Islet precursor cell (in vitro differentiated cells): Measurements from ENCODE around the gene MYOT.
"Not testable (repeated sequence)": the region's sequence is repeated elsewhere in the genome, so short reads cannot be mapped to it uniquely, and the experiment has no call there.

Experiments
- DNase-seq: peaks from one replicate; pipeline ENCODE4 v3.0.0-alpha.2; 2018

MYOT gene

DNA sequence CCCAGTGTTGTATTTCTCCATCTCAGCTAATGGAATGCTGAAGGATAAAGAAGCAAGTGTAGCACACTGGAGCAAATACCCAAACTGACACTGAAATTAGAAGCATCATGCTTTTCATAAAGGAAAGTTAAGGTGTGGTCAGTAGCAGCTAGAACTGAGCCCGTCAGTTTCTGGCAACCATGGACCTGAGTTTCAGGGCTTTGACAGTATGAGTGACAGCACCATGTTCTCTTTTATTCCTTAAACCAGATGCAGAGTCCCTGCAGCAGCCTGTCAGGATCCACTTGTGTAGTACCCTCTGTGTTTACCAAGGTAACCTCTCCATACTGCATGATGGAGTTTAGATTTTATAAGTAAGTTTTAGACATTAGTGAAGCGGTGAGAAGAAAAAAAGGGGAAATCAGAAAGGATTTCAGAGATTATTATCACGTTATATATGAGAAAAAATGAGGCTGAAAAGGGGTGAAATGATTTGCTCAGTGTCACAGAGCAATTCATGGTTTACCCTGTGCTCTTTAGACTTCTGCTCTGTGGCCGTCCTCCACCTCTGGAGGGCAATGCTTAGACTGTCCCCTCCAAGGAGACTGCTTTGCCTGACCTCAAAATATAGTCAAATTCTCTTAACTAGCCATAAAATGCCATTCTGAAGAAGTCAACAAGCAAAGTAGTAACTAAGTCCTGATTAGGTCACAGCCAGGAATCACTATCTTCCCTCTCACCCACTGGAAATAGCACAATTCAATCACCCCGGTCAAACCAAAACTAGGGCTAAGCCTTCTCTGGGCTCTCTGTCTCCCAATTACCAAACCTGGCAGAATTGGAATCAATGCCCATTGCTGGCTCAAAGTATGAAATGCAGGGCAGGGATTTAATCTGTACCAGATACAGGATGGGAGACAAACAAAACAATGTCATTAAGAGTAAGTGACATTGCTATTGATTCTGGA lies 10.5 kb upstream of the MYOT start:
- no peak for DNase-seq

DNA sequence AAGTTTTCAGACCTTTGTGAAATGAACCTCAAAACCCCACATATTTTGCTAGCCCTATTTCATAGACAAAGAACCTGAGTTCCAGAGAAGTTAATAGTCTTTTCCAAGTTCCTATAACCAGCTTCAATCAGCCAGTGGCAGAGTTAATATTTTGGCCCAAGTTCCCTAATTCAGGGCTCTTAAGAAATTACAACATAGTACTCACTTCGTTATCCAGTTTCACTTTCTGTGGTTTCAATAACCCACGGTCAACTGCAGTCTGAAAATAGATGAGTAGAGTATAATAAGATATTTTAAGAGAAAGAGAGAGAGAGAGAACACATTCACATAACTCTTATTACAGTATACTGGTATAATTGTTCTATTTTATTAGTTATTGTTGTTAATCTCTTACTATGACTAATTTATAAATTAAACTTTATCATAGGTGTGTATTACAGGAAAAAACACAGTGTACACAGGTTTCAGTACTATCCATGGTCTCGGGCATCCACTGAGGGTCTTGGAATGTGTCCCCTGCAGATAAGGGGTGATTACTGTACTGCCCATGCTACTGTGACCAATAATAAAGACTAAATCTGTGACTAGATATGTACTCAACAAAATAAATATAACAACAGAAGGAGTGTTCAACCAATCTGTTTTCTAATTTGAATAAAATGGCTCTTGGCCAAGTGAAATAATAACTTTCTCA lies 9.3 kb upstream of the MYOT start:
- no peak for DNase-seq

DNA sequence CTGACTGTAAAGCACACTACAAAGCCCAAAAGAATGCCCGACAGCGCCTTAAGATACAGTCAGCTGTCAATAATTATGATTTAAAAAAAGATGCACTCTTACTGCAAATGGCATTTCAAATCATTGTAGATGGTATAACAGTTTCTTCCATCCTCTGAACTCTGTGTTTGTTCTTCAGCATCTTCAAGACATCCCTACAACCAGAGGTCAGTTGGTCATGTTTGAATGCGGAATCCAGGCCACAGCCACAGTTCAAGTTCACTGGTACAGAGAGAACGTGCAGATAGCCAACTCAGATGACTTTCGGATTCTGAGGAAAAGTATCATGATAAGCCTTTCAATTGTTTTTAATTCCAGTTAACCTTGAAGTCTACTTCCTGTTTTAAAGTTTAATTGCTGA lies 8.7 kb upstream of the MYOT start:
- no peak for DNase-seq

GRCh38 chr5:137862251-137862650 lies 5.4 kb upstream of the MYOT start:
- no peak for DNase-seq

GRCh38 chr5:137863653-137864052 lies 4.0 kb upstream of the MYOT start:
- not testable (repeated sequence) for DNase-seq

DNA sequence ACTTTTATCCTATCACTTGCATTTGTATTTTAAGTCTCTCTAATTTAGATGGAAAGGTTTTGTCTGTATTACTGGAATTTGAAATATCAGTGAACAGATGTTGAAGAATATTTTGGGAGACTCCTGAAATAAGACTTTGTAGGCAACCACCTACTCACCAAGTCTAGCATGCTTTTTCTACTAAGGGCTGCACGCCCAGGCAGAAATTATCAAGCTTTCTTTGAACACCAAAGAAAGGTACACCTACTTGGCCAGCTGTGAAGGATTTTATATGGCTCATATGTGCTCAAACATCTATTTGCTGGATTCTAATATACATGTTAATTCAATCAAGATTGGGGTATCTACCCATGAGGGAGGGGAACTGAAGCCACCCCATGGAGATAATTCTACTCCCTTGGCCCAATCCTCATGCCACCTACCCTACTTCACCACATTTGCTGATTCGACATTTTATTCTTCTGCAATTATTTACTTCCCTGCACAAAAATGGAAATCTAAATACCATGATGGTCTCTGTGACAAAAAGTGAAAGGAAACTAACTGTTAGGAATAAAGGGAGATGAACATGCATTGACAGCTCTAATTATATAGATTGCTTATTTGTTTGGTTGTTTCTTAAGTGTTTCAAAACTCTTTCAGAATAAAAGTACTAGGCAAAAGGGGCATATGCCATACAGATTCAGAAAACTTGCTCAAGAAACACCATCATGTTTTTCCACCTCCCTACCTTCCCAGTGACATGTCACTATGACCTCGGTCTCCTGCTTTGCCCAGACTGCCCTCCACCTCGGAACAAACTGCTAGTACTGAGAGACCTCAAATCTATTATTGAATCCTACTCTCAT lies 895 bp upstream of the MYOT start:
- no peak for DNase-seq

DNA sequence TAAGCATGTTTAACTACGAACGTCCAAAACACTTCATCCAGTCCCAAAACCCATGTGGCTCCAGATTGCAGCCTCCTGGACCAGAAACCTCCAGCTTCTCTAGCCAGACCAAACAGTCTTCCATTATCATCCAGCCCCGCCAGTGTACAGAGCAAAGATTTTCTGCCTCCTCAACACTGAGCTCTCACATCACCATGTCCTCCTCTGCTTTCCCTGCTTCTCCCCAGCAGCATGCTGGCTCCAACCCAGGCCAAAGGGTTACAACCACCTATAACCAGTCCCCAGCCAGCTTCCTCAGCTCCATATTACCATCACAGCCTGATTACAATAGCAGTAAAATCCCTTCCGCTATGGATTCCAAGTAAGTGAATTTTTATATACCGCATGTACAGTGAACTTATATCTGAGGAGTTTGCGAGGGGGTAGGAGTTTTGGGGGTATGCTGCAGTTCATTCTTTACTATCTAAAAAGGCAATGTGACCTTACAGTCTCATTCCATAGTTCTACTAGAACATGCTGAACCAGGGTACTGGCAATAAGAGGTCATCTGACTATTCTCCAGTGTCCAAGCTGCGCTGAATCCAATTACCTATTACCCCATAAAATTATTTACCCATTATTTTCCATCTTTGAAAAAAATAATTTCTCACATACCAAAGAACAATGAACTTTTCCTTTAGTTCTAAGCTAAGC lies 3.1 kb downstream of the MYOT start:
- no peak for DNase-seq

- no peak for DNase-seq
These were observed 3.9 kb downstream of the MYOT start for GRCh38 chr5:137871571-137871970.

DNA sequence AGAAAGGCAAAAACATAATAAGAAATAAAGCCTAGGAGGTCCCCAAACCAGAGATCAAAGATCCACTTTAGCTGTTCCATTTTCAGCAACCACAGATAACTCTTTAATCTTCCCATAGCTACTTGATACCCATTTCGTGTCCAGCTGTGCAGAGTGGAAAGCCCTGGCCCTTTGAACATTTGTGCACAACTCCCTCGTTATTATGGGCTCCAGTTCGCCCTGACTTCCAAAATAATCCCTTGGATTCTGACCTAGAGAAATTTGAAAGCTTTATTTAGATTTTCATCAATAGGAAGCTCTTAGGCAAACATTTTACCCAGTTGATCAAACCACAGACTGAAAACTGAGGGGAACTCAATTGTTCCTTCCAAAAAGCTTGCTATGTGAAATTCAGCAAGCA lies 4.8 kb downstream of the MYOT start:
- no peak for DNase-seq

GRCh38 chr5:137876101-137876500 lies 8.4 kb downstream of the MYOT start:
- DNase-seq, result no peak

DNA sequence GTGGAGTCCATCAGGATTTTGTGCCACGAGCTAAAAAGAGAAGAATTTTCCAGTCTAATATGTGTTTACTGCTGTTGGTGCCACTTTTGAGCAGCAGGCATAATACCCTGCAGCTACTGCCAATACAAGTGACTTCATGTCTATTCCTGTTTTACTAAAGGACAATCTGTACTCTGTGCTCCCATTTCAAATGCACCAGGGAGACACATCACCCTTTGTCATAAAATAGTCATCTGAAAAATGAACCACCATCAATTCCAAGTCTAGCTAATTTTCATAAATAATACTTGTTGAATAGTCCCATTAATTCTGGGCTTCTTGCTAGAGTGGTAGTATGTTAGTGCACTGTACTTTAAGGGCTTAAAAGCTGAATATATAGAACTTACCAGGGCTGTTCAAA lies 12.7 kb downstream of the MYOT start:
- DNase-seq, result no peak

DNA sequence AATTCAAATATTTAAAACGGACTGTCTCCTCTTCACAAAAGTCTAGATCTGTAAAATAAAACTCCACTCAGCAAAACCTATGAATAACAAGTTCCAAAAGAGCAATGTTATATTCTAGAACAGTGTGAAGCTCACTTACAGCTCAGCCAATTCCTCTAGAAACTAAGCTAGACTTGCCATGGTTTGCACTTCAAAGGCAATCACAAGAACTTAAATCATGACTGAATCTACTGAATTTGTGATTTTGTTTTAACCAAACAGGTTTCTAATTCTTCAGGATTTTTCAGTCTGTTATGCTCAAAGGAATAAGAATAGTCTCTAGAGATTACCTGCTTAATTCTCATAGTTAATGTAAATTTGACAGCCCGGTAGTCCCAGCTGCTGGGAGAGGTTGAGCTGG lies 20.2 kb downstream of the MYOT start:
- DNase-seq, result no peak

- DNase-seq, result no peak
These were observed 20.8 kb downstream of the MYOT start for GRCh38 chr5:137888466-137888862.

DNA sequence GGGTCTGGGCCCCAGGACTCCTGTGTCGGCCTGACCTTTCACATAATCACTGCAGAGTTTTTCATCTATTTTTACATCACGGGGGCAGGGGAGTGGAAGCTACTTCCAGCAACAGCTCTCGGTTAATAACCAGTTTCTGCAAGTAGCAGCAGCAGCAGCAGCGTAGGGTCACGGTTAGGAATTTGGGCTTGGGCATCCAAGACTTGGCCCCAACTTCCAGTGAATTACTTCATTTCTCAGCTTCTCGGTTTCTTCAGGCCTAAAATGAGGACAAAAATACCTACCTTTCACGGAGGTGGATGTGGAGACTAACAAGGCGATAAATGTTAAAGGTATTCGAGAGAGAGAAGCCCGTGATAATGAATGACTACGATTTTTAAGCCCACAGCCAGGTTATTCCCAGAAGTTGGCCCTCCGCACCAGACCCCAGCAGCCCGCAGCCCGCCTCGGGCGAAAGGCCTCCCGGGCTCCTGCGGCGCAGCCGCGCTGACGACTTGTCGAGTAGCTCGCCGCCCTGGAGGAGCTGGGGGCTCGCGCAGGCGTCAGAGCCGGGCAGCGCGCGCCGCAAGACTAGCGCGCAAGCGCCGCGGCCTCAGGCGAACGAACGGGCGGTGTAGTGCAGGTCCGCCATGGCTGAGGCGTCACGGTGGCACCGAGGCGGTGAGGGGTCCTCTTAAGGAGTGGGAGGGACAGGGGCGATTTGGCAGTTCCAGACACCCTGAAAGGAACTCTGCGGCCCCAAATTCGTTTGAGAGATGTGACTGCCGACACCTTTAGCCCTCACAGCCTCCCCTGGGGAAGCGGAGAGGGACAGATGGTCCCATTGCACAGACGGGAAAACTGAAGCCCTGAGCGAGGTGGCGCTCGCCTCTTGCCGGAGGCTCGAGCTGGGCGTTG lies 21.5 kb downstream of the MYOT start, which contains the start of gene PKD2L2:
PKD2L2 (plus strand) TSS at position 595 of the 897 bp plus-strand sequence; CDS start at position 630, 35 bp downstream.
- peak; percentile 79 for DNase-seq

DNA sequence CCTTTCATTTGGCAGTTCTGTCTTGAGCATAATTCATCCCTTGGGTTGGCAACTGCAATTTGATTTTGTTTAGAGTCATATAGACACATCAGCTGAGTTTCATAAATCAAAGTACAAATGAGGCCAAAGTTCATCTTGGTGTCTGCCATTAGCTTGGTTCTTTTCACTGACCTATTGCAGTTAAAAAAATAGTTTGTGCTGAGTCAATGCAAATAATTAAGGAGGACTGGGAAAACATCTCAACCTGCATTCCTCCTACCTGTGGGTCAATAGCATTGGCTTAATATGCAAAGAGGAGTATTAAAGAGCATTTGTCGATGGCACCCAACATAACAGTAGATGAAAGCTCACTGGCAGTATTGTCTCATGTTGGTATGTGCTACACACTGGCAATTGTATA lies 23.2 kb downstream of the MYOT start:
- DNase-seq, result no peak

DNA sequence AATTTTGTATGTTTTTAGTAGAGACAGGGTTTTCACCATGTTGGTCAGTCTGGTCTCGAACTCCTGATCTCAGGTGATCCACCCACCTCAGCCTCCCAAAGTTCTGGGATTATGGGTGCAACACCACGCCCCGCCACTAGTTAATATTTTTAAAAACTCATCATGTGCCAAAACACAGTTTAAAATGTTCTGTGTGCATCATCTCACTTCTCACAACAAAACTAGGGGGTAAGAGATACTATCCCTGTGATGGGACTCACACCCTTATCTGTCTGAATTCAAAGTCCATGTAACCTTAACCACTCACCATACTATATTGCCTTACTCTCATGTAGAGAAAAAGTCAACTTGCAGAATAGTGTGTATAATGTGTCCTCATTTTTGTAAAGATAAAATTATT lies 24.2 kb downstream of the MYOT start:
- no peak for DNase-seq

DNA sequence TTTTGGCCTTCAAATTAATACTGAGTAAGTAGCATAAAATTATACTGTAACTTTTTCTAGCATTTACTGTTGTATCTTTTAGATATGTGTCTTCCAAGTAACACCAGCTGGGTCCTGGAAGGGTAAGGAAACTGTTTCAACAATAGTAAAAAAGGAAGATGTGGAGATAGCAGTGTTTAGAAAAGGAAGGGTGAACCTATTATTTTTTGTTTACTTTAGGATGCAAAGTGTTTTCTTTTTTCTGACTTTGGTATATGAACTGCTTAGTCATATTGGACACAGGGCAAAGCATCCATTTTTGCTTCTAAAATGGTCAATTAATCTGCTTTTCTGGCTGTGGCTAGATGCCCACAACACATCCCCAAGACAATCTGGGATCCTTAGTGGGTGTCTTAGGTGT lies 26.9 kb downstream of the MYOT start:
- DNase-seq, result no peak

DNA sequence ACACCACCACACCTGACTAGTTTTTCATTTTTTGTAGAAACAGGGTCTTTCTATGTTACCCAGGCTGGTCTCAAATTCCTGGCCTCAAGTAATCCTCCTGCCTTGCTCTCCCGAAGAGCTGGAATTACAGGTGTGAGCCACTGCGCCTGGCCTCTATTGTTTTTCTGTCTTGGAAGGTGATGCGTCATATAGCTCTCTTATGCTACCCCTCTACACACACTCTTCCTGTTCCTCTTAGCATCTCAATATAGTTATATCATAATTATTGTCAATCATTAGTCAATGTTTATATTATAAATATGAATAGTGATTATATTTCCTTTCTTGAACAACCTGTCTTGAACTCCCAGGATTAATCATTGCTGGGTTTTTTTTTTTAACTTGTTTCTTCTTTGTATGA lies 28.9 kb downstream of the MYOT start:
- no peak for DNase-seq

DNA sequence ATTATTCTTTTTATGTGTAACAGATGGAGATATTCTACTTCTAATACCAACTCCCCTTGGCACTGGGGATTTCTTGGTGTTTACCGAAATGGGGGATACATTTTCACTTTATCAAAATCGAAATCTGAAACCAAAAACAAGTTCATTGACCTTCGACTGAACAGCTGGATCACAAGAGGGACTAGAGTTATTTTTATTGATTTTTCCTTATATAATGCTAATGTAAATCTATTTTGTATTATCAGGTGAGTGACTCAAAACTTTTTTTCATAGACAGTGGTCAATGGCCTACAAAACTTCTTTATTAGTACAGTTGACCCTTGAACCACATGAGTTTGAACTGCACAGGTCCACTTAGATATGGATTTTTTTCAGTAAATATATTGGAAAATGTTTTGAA lies 31.8 kb downstream of the MYOT start:
- DNase-seq, result no peak

- DNase-seq, result no peak
These were observed 33.6 kb downstream of the MYOT start for GRCh38 chr5:137901011-137901817.
